ENCODE data around the gene TM4SF4.
"Not testable (repeated sequence)": the region's sequence is repeated elsewhere in the genome, so short reads cannot be mapped to it uniquely, and the experiment has no call there.

TM4SF4 gene

DNA sequence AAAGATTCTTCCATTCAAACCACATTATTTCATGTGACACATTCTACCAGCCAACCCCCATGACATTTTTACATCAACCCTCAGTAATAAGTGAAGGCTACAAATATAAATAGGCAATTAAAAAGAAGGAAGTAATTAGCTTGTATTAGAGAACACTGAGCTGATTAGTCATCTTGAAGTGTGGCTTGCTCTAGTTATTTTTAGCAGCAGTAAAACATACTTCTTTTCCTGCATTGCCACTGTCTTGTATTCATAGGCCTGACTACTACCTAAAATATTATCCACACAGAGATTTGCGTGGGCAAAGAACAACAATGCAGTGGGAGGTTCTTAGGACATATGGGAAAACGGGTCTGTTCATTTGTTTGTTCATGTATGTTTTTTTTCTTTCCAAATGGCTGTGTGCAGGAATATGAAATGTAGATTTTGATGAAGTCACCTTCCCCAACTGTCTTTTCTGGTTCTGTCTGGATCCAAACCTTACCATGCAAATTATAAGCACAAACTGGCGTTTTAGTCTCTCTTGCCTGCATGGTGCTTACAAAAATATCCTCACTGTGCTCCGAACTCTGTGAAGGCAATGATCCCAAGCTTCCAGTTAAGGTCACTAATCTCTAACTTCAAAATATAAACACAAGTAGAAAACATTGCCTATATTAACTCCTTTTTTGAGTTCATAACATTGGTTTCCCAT is 31.5 kb upstream of the TM4SF4 start:
- Histone ChIP-seq H3K4me2 (ENCODE audit: insufficient read depth, low read length, poor library complexity, severe bottlenecking) (no peak overlapping the region), H4K91ac (ENCODE audit: low read depth, low read length, poor library complexity) (no peak overlapping the region), H3K27me3 (ENCODE audit: control insufficient read depth in 3 of 3, insufficient read depth in 3 of 3, low read depth in 1 of 3, low read length in 3 of 3) (no peaks in the 10 kb centered on the region), H3K36me3 (replicated peaks in 1 of 2; ENCODE audit: control insufficient read depth in 2 of 2, insufficient read depth in 2 of 2, low read length in 2 of 2) (peaks cover 0 to 2% of the 10 kb centered on the region in 2 donors), H2AK5ac (ENCODE audit: low read depth, low read length) (no peak overlapping the region), H4K8ac (ENCODE audit: low read depth, low read length) (no peak overlapping the region), H2AFZ (ENCODE audit: low read length) (no peak overlapping the region), H3K9me3 (replicated peaks in 1 of 2; ENCODE audit: control insufficient read depth in 2 of 2, insufficient read depth in 1 of 2, low read depth in 1 of 2, low read length in 2 of 2) (no peaks in the 10 kb centered on the region), H3K27ac (replicated peaks; ENCODE audit: low read length) (no peak overlapping the region), H3K9ac (ENCODE audit: low read depth, low read length, poor library complexity) (no peak overlapping the region), H3K4me3 (ENCODE audit: low read length in 2 of 2) (no peak overlapping the region), H2BK120ac (ENCODE audit: low read depth, low read length) (no peak overlapping the region), H3K4me1 (ENCODE audit: control insufficient read depth in 2 of 2, insufficient read depth in 1 of 2, low read depth in 1 of 2, low read length in 2 of 2) (no peaks in the 10 kb centered on the region), H2BK5ac (ENCODE audit: low read length) (no peak overlapping the region), H3K14ac (ENCODE audit: low read length) (no peak overlapping the region), H2BK12ac (ENCODE audit: low read length) (no peak overlapping the region), H2BK15ac (ENCODE audit: low read length) (no peak overlapping the region), H3K4ac (ENCODE audit: low read length) (no peak overlapping the region), H3K23ac (ENCODE audit: low read depth, low read length, poor library complexity) (no peak overlapping the region), H3K18ac (ENCODE audit: low read length) (no peak overlapping the region), H3K79me1 (ENCODE audit: low read depth, low read length) (no peaks in the 10 kb centered on the region)
- no CpG with 5 or more reads among the region's 4 CpGs for WGBS, 2 donors (ENCODE audit: extremely low coverage in 2 of 2, insufficient read length in 2 of 2, insufficient replicate concordance in 1 of 2)
- no peak for DNase-seq (ENCODE audit: low spot score)

DNA sequence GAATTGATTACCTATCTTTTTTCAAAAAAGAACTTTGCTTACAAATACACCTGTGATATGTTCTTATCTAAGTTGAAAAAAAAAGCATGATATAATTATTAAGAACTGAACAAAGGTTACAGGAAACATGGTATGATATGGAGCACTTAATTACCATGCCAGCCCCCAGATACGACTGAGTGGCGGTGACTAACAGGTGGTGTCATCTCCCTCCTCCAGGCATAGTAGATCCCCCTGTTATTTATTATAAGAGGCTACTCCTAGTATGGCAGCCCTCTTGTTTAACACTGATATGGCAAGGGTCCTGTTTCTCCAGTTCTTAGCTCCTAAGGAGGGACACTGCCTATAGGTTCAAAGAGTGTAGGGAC is 31.0 kb upstream of the TM4SF4 start:
- no peak overlapping the region for H3K27ac ChIP-seq (replicated peaks; ENCODE audit: low read length)

DNA sequence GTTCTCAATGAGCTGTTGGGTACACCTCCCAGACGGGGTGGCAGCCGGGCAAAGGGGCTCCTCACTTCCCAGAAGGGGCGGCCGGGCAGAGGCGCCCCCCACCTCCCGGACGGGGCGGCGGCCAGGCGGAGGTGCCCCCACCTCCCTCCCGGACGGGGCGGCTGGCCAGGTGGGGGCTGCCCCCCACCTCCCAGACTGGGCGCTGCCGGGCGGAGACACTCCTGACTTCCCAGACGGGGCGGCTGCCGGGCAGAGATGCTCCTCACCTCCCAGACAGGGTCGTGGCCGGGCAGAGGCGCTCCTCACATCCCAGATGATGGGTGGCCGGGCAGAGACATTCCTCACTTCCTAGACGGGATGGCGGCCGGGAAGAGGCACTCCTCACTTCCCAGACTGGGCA is 29.6 kb upstream of the TM4SF4 start:
- H3K9me3 ChIP-seq (replicated peaks in 1 of 2; ENCODE audit: control insufficient read depth in 2 of 2, insufficient read depth in 1 of 2, low read depth in 1 of 2, low read length in 2 of 2); H3K27me3 ChIP-seq (ENCODE audit: control insufficient read depth in 3 of 3, insufficient read depth in 3 of 3, low read depth in 1 of 3, low read length in 3 of 3); H2BK15ac ChIP-seq (ENCODE audit: low read length); H3K27ac ChIP-seq (replicated peaks; ENCODE audit: low read length); H3K14ac ChIP-seq (ENCODE audit: low read length); H2BK120ac ChIP-seq (ENCODE audit: low read depth, low read length); H3K18ac ChIP-seq (ENCODE audit: low read length); H2AK5ac ChIP-seq (ENCODE audit: low read depth, low read length); DNase-seq (ENCODE audit: low spot score); H2BK5ac ChIP-seq (ENCODE audit: low read length); H3K4ac ChIP-seq (ENCODE audit: low read length); H3K36me3 ChIP-seq (replicated peaks in 1 of 2; ENCODE audit: control insufficient read depth in 2 of 2, insufficient read depth in 2 of 2, low read length in 2 of 2); H3K23ac ChIP-seq (ENCODE audit: low read depth, low read length, poor library complexity); H3K4me2 ChIP-seq (ENCODE audit: insufficient read depth, low read length, poor library complexity, severe bottlenecking); H3K4me1 ChIP-seq (ENCODE audit: control insufficient read depth in 2 of 2, insufficient read depth in 1 of 2, low read depth in 1 of 2, low read length in 2 of 2); H4K8ac ChIP-seq (ENCODE audit: low read depth, low read length); H3K4me3 ChIP-seq (ENCODE audit: low read length in 2 of 2); H3K79me1 ChIP-seq (ENCODE audit: low read depth, low read length); H3K9ac ChIP-seq (ENCODE audit: low read depth, low read length, poor library complexity); H4K91ac ChIP-seq (ENCODE audit: low read depth, low read length, poor library complexity); H2AFZ ChIP-seq (ENCODE audit: low read length); H2BK12ac ChIP-seq (ENCODE audit: low read length): not testable (repeated sequence)
- no CpG with 5 or more reads among the region's 26 CpGs for WGBS, 2 donors (ENCODE audit: extremely low coverage in 2 of 2, insufficient read length in 2 of 2, insufficient replicate concordance in 1 of 2)

More for the DNA sequence above, 31.0 kb upstream of the TM4SF4 start:
- no peak overlapping the region for H2AK5ac ChIP-seq (ENCODE audit: low read depth, low read length)
- H3K79me1 ChIP-seq (ENCODE audit: low read depth, low read length) = no peaks in the 10 kb centered on the region
- no peak overlapping the region for H2AFZ ChIP-seq (ENCODE audit: low read length)
- H4K8ac ChIP-seq (ENCODE audit: low read depth, low read length) = no peak overlapping the region
- no peak overlapping the region for H2BK12ac ChIP-seq (ENCODE audit: low read length)
- no peak overlapping the region for H3K14ac ChIP-seq (ENCODE audit: low read length)
- no peak overlapping the region for H3K4ac ChIP-seq (ENCODE audit: low read length)
- no peak overlapping the region for H2BK120ac ChIP-seq (ENCODE audit: low read depth, low read length)
- no peak for DNase-seq (ENCODE audit: low spot score)
- no CpG with 5 or more reads among the region's 2 CpGs for WGBS, 2 donors (ENCODE audit: extremely low coverage in 2 of 2, insufficient read length in 2 of 2, insufficient replicate concordance in 1 of 2)
- H3K4me3 ChIP-seq (ENCODE audit: low read length in 2 of 2) = no peak overlapping the region
- H3K4me2 ChIP-seq (ENCODE audit: insufficient read depth, low read length, poor library complexity, severe bottlenecking) = no peak overlapping the region
- H3K23ac ChIP-seq (ENCODE audit: low read depth, low read length, poor library complexity) = no peak overlapping the region
- H3K9me3 ChIP-seq (replicated peaks in 1 of 2; ENCODE audit: control insufficient read depth in 2 of 2, insufficient read depth in 1 of 2, low read depth in 1 of 2, low read length in 2 of 2) = no peaks in the 10 kb centered on the region
- H3K27me3 ChIP-seq (ENCODE audit: control insufficient read depth in 3 of 3, insufficient read depth in 3 of 3, low read depth in 1 of 3, low read length in 3 of 3) = no peaks in the 10 kb centered on the region
- H3K9ac ChIP-seq (ENCODE audit: low read depth, low read length, poor library complexity) = no peak overlapping the region
- H2BK5ac ChIP-seq (ENCODE audit: low read length) = no peak overlapping the region
- no peaks in the 10 kb centered on the region for H3K4me1 ChIP-seq (ENCODE audit: control insufficient read depth in 2 of 2, insufficient read depth in 1 of 2, low read depth in 1 of 2, low read length in 2 of 2)
- no peak overlapping the region for H2BK15ac ChIP-seq (ENCODE audit: low read length)
- no peak overlapping the region for H4K91ac ChIP-seq (ENCODE audit: low read depth, low read length, poor library complexity)
- H3K18ac ChIP-seq (ENCODE audit: low read length) = no peak overlapping the region
- peaks cover 0 to 2% of the 10 kb centered on the region in 2 donors for H3K36me3 ChIP-seq (replicated peaks in 1 of 2; ENCODE audit: control insufficient read depth in 2 of 2, insufficient read depth in 2 of 2, low read length in 2 of 2)

DNA sequence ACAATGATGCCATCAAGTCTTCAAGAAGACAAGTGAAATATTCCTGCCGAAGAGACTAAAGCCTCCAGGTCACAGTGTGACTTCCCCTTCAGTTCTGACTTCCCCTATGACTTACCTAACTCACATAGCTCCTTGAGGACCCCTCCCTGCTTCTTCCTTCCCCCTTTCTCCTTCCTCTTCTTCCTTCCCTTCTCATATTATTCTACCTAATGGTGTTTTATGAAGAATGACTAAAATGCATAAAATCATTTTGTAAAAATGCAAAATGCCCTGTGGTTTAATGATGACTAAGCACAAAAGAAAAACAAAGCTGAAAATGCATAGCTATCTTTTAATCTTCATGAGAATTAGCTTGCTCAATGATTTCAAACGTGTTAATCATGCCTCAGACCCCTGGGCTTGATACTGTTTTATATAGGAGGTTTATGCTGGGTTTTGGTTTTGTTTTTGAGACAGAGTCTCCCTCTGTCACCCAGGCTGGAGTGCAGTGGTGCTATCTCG is 26.1 kb upstream of the TM4SF4 start:
- Histone ChIP-seq H3K9ac (ENCODE audit: low read depth, low read length, poor library complexity) (no peak overlapping the region), H3K4me2 (ENCODE audit: insufficient read depth, low read length, poor library complexity, severe bottlenecking) (no peak overlapping the region), H2BK5ac (ENCODE audit: low read length) (no peak overlapping the region), H2BK120ac (ENCODE audit: low read depth, low read length) (no peak overlapping the region), H3K23ac (ENCODE audit: low read depth, low read length, poor library complexity) (no peak overlapping the region), H3K14ac (ENCODE audit: low read length) (no peak overlapping the region), H3K27me3 (ENCODE audit: control insufficient read depth in 3 of 3, insufficient read depth in 3 of 3, low read depth in 1 of 3, low read length in 3 of 3) (no peaks in the 10 kb centered on the region), H2BK12ac (ENCODE audit: low read length) (no peak overlapping the region), H3K4me3 (ENCODE audit: low read length in 2 of 2) (no peak overlapping the region), H3K79me1 (ENCODE audit: low read depth, low read length) (no peaks in the 10 kb centered on the region), H3K4ac (ENCODE audit: low read length) (no peak overlapping the region), H3K18ac (ENCODE audit: low read length) (no peak overlapping the region), H2AFZ (ENCODE audit: low read length) (no peak overlapping the region), H2AK5ac (ENCODE audit: low read depth, low read length) (no peak overlapping the region), H3K4me1 (ENCODE audit: control insufficient read depth in 2 of 2, insufficient read depth in 1 of 2, low read depth in 1 of 2, low read length in 2 of 2) (peaks cover 2 to 12% of the 10 kb centered on the region in 2 donors), H3K36me3 (replicated peaks in 1 of 2; ENCODE audit: control insufficient read depth in 2 of 2, insufficient read depth in 2 of 2, low read length in 2 of 2) (peaks cover 0 to 2% of the 10 kb centered on the region in 2 donors), H4K8ac (ENCODE audit: low read depth, low read length) (no peak overlapping the region), H3K27ac (replicated peaks; ENCODE audit: low read length) (no peak overlapping the region), H3K9me3 (replicated peaks in 1 of 2; ENCODE audit: control insufficient read depth in 2 of 2, insufficient read depth in 1 of 2, low read depth in 1 of 2, low read length in 2 of 2) (peaks cover 5 to 9% of the 10 kb centered on the region in 2 donors), H2BK15ac (ENCODE audit: low read length) (no peak overlapping the region), H4K91ac (ENCODE audit: low read depth, low read length, poor library complexity) (no peak overlapping the region)
- DNase-seq (ENCODE audit: low spot score) = no peak
- WGBS, 2 donors (ENCODE audit: extremely low coverage in 2 of 2, insufficient read length in 2 of 2, insufficient replicate concordance in 1 of 2) = no CpG with 5 or more reads among the region's 3 CpGs

Data from neuronal stem cell (in vitro differentiated cells).